Karpas-422 (cell line): ENCODE measurements around the gene KANSL1. TPM values are rescaled to one million over a fixed set of nuclear protein-coding genes. Genes with fewer than 3 reads are reported as not detected.

Experiments used
- DNase-seq: peaks from one replicate; pipeline ENCODE4 v3.0.0-alpha.2; 2015
- H2AFZ ChIP-seq: fragments of 200-600 bp; sonication (generic); 2 replicates; pipeline ENCODE4 v1.6.1; 2014; ENCODE audit warnings: antibody characterized with exemption, low read length, mixed read lengths
- H3K27ac ChIP-seq: fragments of 200-600 bp; sonication (generic); 2 replicates; pipeline ENCODE4 v1.5.1; 2014; ENCODE audit warnings: mild to moderate bottlenecking, low read length, moderate library complexity
- H3K27me3 ChIP-seq: fragments of 200-600 bp; sonication (generic); 2 replicates; pipeline ENCODE4 v1.6.1; 2014; ENCODE audit warnings: low read length, mixed read lengths
- H3K36me3 ChIP-seq: fragments of 200-600 bp; sonication (generic); 2 replicates; pipeline ENCODE4 v1.6.1; 2014; ENCODE audit warnings: low read length, mixed read lengths; ENCODE audit not compliant: insufficient read depth
- H3K4me1 ChIP-seq: fragments of 200-600 bp; sonication (generic); 2 replicates; pipeline ENCODE4 v1.6.1; 2014; ENCODE audit warnings: mild to moderate bottlenecking, low read length, mixed read lengths
- H3K4me2 ChIP-seq: fragments of 200-600 bp; sonication (generic); 2 replicates; pipeline ENCODE4 v1.6.1; 2014; ENCODE audit warnings: low read length, low read depth, mild to moderate bottlenecking; ENCODE audit not compliant: poor library complexity, severe bottlenecking
- H3K4me3 ChIP-seq: fragments of 200-600 bp; sonication (generic); 2 replicates; pipeline ENCODE4 v1.5.1; 2014; ENCODE audit warnings: mild to moderate bottlenecking, antibody characterized with exemption, low read length, mixed read lengths
- H3K79me2 ChIP-seq: fragments of 200-600 bp; sonication (generic); 2 replicates; pipeline ENCODE4 v1.6.1; 2014; ENCODE audit warnings: mild to moderate bottlenecking, low read length, mixed read lengths
- H3K9ac ChIP-seq: fragments of 200-600 bp; sonication (generic); 2 replicates; pipeline ENCODE4 v1.6.0; 2014; ENCODE audit warnings: low read length
- H3K9me2 ChIP-seq: fragments of 200-600 bp; sonication (generic), shearing (Covaris generic); replicated peaks from 2 replicates; pipeline ENCODE4 v1.6.0; 2014; ENCODE audit warnings: mild to moderate bottlenecking, low read length, moderate library complexity; ENCODE audit not compliant: insufficient read depth
- H3K9me3 ChIP-seq: fragments of 300-700, 200-600 bp; sonication (generic); 2 replicates; pipeline ENCODE4 v1.6.1; 2014; ENCODE audit warnings: low read length, mixed read lengths
- H4K20me1 ChIP-seq: fragments of 200-600 bp; sonication (generic); 2 replicates; pipeline ENCODE4 v1.6.1; 2014; ENCODE audit warnings: mild to moderate bottlenecking, antibody characterized with exemption, low read length, low read depth; ENCODE audit not compliant: insufficient read depth
- small RNA-seq: library from RNA; depleted of rRNA; stranded (forward); fragments of <200 nt; gene quantifications from one replicate; pipeline ENCODE3, GENCODE V24; 2014
- total RNA-seq: library from RNA; depleted of rRNA; stranded (reverse); fragments of >200 nt; shearing (Covaris generic); gene quantifications from 2 replicates; pipeline ENCODE4 v1.2.3, GENCODE V29; 2014; ENCODE audit warnings: low replicate concordance; rRNA removed

The KANSL1 gene
- total RNA-seq, 1 experiment from 2014 or later, result 127 TPM

GRCh38 chr17:45980855-45981254 is 212.4 kb downstream of the KANSL1 start:
- H3K4me1 ChIP-seq, result peaks cover 9% of the 10 kb centered on the region
- no peak for DNase-seq
- no peaks in the 10 kb centered on the region; the same call in 1 of the 2 replicates for H4K20me1 ChIP-seq
- H3K9ac ChIP-seq, result no peak overlapping the region
- no peaks in the 10 kb centered on the region for H3K79me2 ChIP-seq
- no peaks in the 10 kb centered on the region for H3K9me3 ChIP-seq
- H3K9me2 ChIP-seq, result no peaks in the 10 kb centered on the region
- no peak overlapping the region for H3K4me3 ChIP-seq
- H3K36me3 ChIP-seq, result no peaks in the 10 kb centered on the region
- no peaks in the 10 kb centered on the region for H3K27me3 ChIP-seq
- no peak overlapping the region for H3K4me2 ChIP-seq
- H2AFZ ChIP-seq, result no peak overlapping the region
- H3K27ac ChIP-seq, result no peak overlapping the region

Small RNA genes within 50 kb of the gene (small RNA-seq; reads per million reads assigned to genes)
- not detected for gene RF00019

Other genes starting within 250 kb of the KANSL1 start
- gene STH, start 194.2 kb downstream of the KANSL1 start, total RNA-seq, result not detected in 2 replicates
- 1.7 and 4.0 TPM in 2 replicates for gene LRRC37A, start 101.7 kb upstream of the KANSL1 start, total RNA-seq
- gene ARL17B, start 168.3 kb upstream of the KANSL1 start, total RNA-seq, result 11.5 and 19.7 TPM in 2 replicates